Measurements from ENCODE around the gene GNAT1.

- TF ChIP-seq POLR2A (IDR thresholded peaks at IDR 0.05; ENCODE audit: low read depth, low read length), result no peak
- TF ChIP-seq TAF1 (IDR thresholded peaks at IDR 0.05; ENCODE audit: borderline replicate concordance, low read depth, low read length), result no peak
- no peak for TF ChIP-seq POLR2AphosphoS5 (IDR thresholded peaks at IDR 0.05; ENCODE audit: low read depth, low read length)
Observed at GRCh38 chr3:50150863-50151686, 40.3 kb upstream of the GNAT1 start.
